SK-N-SH (cell line): ENCODE measurements around the gene CCAR1. TPM values are rescaled to one million over a fixed set of nuclear protein-coding genes. Genes with fewer than 3 reads are reported as not detected.
"Not testable (repeated sequence)": the region's sequence is repeated elsewhere in the genome, so short reads cannot be mapped to it uniquely, and the experiment has no call there.

Experiments
- CTCF ChIA-PET: fragments of 300-600, 350-600 bp; formaldehyde crosslinking; extraction: SDS; loops from one replicate; lab custom pipeline; 2021; lab: Yijun Ruan, JAX
- POLR2A ChIA-PET: fragments of 350-600 bp; sonication (Branson Sonifier 250); formaldehyde crosslinking; extraction: SDS; loops from one replicate; lab custom pipeline; 2020; ENCODE audit warnings: antibody characterized with exemption, inconsistent platforms; lab: Yijun Ruan, JAX
- DNase-seq: peaks from one replicate; pipeline ENCODE4 v3.0.0; 2012
- H2AFZ ChIP-seq: fragments of 200-600 bp; sonication (generic); 2 replicates; pipeline ENCODE4 v1.8.1; 2016; ENCODE audit warnings: antibody characterized with exemption, mild to moderate bottlenecking, low read depth
- H3F3A ChIP-seq: fragments of 200-600 bp; sonication (generic); replicated peaks from 2 replicates; pipeline ENCODE3; 2016; ENCODE audit warnings: antibody characterized with exemption, mild to moderate bottlenecking; ENCODE audit not compliant: insufficient read depth
- H3K27ac ChIP-seq, 2 experiments: fragments of 200-500 bp in 1 of 2; fragments of 200-600 bp in 1 of 2; sonication (Bioruptor generic) in 1 of 2; sonication (generic), shearing (Covaris generic) in 1 of 2; 2 replicates each; pipeline versions ENCODE4 v1.5.1 to v1.6.1; 2014 to 2016; ENCODE audit warnings: low read depth in 2 of 2, inconsistent platforms in 1 of 2, low read length in 1 of 2, mild to moderate bottlenecking in 1 of 2, mixed read lengths in 1 of 2
- H3K27me3 ChIP-seq: fragments of 200-600 bp; sonication (generic), shearing (Covaris generic); 2 replicates; pipeline ENCODE4 v1.6.1; 2016; ENCODE audit warnings: mixed run types; ENCODE audit not compliant: insufficient read depth
- H3K36me3 ChIP-seq, 2 experiments: fragments of 200-500 bp in 1 of 2; fragments of 200-600 bp in 1 of 2; sonication (Bioruptor generic) in 1 of 2; sonication (generic) in 1 of 2; replicated peaks in 1 of 2; 2 replicates each; pipeline versions ENCODE3 to v1.5.1; 2014 to 2016; ENCODE audit warnings: low read length in 1 of 2, mild to moderate bottlenecking in 1 of 2; ENCODE audit not compliant: insufficient read depth in 2 of 2, control insufficient read depth in 1 of 2
- H3K4me1 ChIP-seq, 2 experiments: fragments of 200-500 bp in 1 of 2; fragments of 200-600 bp in 1 of 2; sonication (Bioruptor generic) in 1 of 2; sonication (generic), shearing (Covaris generic) in 1 of 2; 2 replicates each; pipeline versions ENCODE4 v1.5.1 to v1.6.1; 2014 to 2016; ENCODE audit warnings: low read depth in 1 of 2, low read length in 1 of 2, mixed run types in 1 of 2; ENCODE audit not compliant: insufficient read depth in 2 of 2, control insufficient read depth in 1 of 2
- H3K4me2 ChIP-seq: fragments of 200-600 bp; sonication (generic), shearing (Covaris generic); 2 replicates; pipeline ENCODE4 v1.6.1; 2017; ENCODE audit warnings: mixed run types
- H3K4me3 ChIP-seq, 2 experiments: fragments of 200-500 bp in 1 of 2; fragments of 200-600 bp in 1 of 2; sonication (Bioruptor generic) in 1 of 2; sonication (generic), shearing (Covaris generic) in 1 of 2; 2 replicates each; pipeline versions ENCODE4 v1.5.1 to v1.8.1; 2014 to 2016; ENCODE audit warnings: low read depth in 2 of 2, inconsistent platforms in 1 of 2, low read length in 1 of 2, mild to moderate bottlenecking in 1 of 2, mixed read lengths in 1 of 2, moderate library complexity in 1 of 2
- H3K79me2 ChIP-seq: fragments of 200-600 bp; sonication (generic); 2 replicates; pipeline ENCODE4 v1.8.1; 2017; ENCODE audit warnings: mild to moderate bottlenecking; ENCODE audit not compliant: insufficient read depth
- H3K9ac ChIP-seq: fragments of 200-600 bp; sonication (generic); 2 replicates; pipeline ENCODE4 v1.6.1; 2017; ENCODE audit warnings: mixed run types
- H3K9me2 ChIP-seq: fragments of 200-600 bp; sonication (generic); 2 replicates; pipeline ENCODE4 v1.6.1; 2017; ENCODE audit warnings: mixed run types
- H3K9me3 ChIP-seq: fragments of 200-600 bp; sonication (generic); 2 replicates; pipeline ENCODE4 v1.6.1; 2017; ENCODE audit warnings: mixed run types, mild to moderate bottlenecking, moderate library complexity
- H4K20me1 ChIP-seq: fragments of 200-600 bp; sonication (generic); 2 replicates; pipeline ENCODE4 v1.6.1; 2017; ENCODE audit warnings: mild to moderate bottlenecking, mixed run types; ENCODE audit not compliant: insufficient read depth
- EP300 ChIP-seq, 2 experiments: IDR thresholded peaks; 2 replicates each; pipeline versions ENCODE4 v1.4.0 to v1.6.1; 2012; ENCODE audit warnings: borderline replicate concordance in 1 of 2, low read depth in 1 of 2, low read length in 1 of 2
- EZH2phosphoT487 ChIP-seq: fragments of 200-600 bp; sonication (generic); IDR thresholded peaks from 2 replicates; pipeline ENCODE4 v1.6.1; 2017; ENCODE audit warnings: low read depth, mixed run types, mild to moderate bottlenecking, antibody characterized with exemption, moderate library complexity, borderline replicate concordance
- MEF2A ChIP-seq: IDR thresholded peaks from 2 replicates; pipeline ENCODE4 v1.4.0; 2012; ENCODE audit warnings: low read depth, borderline replicate concordance
- NFIC ChIP-seq: IDR thresholded peaks from 2 replicates; pipeline ENCODE4 v1.4.0; 2012; ENCODE audit warnings: borderline replicate concordance
- NRF1 ChIP-seq: IDR thresholded peaks from 2 replicates; pipeline ENCODE4 v1.6.1; 2012; ENCODE audit warnings: low read depth, mild to moderate bottlenecking, low read length
- POLR2AphosphoS5 ChIP-seq: IDR thresholded peaks from 2 replicates; pipeline ENCODE4 v1.6.1; 2012; ENCODE audit warnings: low read depth, low read length
- RAD21 ChIP-seq: IDR thresholded peaks from 2 replicates; pipeline ENCODE4 v1.6.1; 2012; ENCODE audit warnings: mild to moderate bottlenecking, low read length
- RCOR1 ChIP-seq: fragments of 150-350 bp; IDR thresholded peaks from 2 replicates; pipeline ENCODE4 v1.6.1; 2017; ENCODE audit warnings: antibody characterized with exemption, low read length
- SMC3 ChIP-seq: IDR thresholded peaks from 2 replicates; pipeline ENCODE4 v1.6.1; 2012; ENCODE audit warnings: low read depth, low read length, improper control_type of control experiment
- TAF1 ChIP-seq: IDR thresholded peaks from 2 replicates; pipeline ENCODE4 v1.6.1; 2012; ENCODE audit warnings: low read depth, mild to moderate bottlenecking, low read length, moderate library complexity, borderline replicate concordance
- TCF12 ChIP-seq: IDR thresholded peaks from 2 replicates; pipeline ENCODE4 v1.4.0; 2012
- TEAD4 ChIP-seq: IDR thresholded peaks from 2 replicates; pipeline ENCODE4 v1.4.0; 2012; ENCODE audit warnings: mild to moderate bottlenecking, borderline replicate concordance; ENCODE audit not compliant: insufficient read depth
- YY1 ChIP-seq: IDR thresholded peaks from 2 replicates; pipeline ENCODE4 v1.4.0; 2012; ENCODE audit warnings: low read depth, mild to moderate bottlenecking
- WGBS: methylation state at CpG from one replicate; pipeline ENCODE4 v1.1.6; 2017; ENCODE audit warnings: low lambda C conversion rate; 5-methylcytosine and 5-hydroxymethylcytosine counted together
- polyA plus RNA-seq, 3 experiments: library from polyadenylated mRNA; depleted of rRNA; stranded (reverse); fragments of >200 nt; gene quantifications; 2 replicates each; pipeline ENCODE4 v1.2.3, GENCODE V29; 2012
- TF ChIP-seq, protein P1 (sequence below): IDR thresholded peaks from 2 replicates; pipeline ENCODE4; 2012
- TF ChIP-seq, protein P2 (sequence below): IDR thresholded peaks from 2 replicates; pipeline ENCODE4 v1.4.0; 2012; ENCODE audit warnings: low read depth, borderline replicate concordance

The CCAR1 gene
- polyA plus RNA-seq, 1 of the 3 experiments (the other 2 are of a cell fraction) = 25.7 TPM

DNA sequence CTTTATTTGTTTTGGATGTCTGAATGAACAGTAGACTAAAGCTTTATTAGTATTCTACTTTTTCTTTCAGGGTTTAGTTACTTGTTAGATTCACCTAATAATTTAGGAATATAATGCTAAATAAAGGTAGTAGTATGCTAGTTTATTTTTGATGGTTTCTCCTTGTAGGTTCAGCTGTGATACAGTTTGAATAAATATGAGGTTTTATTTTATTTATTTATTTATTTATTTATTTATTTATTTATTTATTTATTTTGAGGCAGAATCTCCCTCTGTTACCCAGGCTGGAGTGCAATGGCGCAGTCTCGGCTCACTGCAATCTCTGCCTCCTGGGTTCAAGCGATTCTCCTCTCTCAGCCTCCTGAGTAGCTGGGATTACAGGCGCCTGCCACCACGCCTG, 19.6 kb downstream of the CCAR1 start:
- peaks cover 68 to 93% of the 10 kb centered on the region in 2 experiments for H3K36me3 ChIP-seq
- POLR2A ChIA-PET, DNase-seq, H3K9me2 ChIP-seq, H4K20me1 ChIP-seq, H3K9me3 ChIP-seq, H3K4me3 ChIP-seq, H3K27ac ChIP-seq, H3K9ac ChIP-seq, H2AFZ ChIP-seq, H3K27me3 ChIP-seq, H3K4me2 ChIP-seq, H3K4me1 ChIP-seq: not testable (repeated sequence)
- CTCF ChIA-PET = interaction anchor here (1.1 kb wide), 1 partner anchor 10 kb away, joined by 4 read pairs; no protein-coding TSS in a partner anchor
- H3F3A ChIP-seq = peaks cover 21% of the 10 kb centered on the region
- 97% methylated on average over 5 of the region's 5 CpGs for WGBS
- H3K79me2 ChIP-seq = peaks cover 38% of the 10 kb centered on the region

DNA sequence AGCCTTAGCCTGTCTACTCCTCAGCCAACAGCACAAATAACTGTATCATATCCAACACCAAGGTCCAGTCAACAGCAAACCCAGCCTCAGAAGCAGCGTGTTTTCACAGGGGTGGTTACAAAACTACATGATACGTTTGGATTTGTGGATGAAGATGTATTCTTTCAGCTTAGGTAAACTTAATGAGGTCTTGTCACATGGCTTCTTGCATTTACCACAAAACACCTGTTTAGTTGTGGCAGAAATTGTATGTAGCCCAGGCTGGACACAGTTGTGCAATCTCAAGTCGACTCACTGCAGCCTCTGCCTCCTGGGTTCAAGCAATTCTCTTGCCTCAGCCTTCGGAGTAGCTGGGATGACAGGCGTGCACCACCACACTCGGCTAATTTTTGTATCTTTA, 21.4 kb downstream of the CCAR1 start:
- Histone ChIP-seq H2AFZ (no peak overlapping the region), H3K9me3 (no peaks in the 10 kb centered on the region), H3K36me3 (peaks cover 62 to 90% of the 10 kb centered on the region in 2 experiments)
- TF ChIP-seq RCOR1 (no peak), TAF1 (no peak), POLR2AphosphoS5 (no peak), SMC3 (no peak), TCF12 (no peak), TEAD4 (no peak), NFIC (no peak), NRF1 (no peak), EP300 (IDR thresholded peaks at IDR 0.05; ENCODE audit: borderline replicate concordance in 1 of 2, low read depth in 1 of 2, low read length in 1 of 2) (no peak), MEF2A (no peak), RAD21 (no peak), EZH2phosphoT487 (no peak), YY1 (no peak)
- TF ChIP-seq, protein P1, sequence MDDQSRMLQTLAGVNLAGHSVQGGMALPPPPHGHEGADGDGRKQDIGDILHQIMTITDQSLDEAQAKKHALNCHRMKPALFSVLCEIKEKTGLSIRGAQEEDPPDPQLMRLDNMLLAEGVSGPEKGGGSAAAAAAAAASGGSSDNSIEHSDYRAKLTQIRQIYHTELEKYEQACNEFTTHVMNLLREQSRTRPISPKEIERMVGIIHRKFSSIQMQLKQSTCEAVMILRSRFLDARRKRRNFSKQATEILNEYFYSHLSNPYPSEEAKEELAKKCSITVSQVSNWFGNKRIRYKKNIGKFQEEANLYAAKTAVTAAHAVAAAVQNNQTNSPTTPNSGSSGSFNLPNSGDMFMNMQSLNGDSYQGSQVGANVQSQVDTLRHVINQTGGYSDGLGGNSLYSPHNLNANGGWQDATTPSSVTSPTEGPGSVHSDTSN = no peak
- TF ChIP-seq, protein P2, sequence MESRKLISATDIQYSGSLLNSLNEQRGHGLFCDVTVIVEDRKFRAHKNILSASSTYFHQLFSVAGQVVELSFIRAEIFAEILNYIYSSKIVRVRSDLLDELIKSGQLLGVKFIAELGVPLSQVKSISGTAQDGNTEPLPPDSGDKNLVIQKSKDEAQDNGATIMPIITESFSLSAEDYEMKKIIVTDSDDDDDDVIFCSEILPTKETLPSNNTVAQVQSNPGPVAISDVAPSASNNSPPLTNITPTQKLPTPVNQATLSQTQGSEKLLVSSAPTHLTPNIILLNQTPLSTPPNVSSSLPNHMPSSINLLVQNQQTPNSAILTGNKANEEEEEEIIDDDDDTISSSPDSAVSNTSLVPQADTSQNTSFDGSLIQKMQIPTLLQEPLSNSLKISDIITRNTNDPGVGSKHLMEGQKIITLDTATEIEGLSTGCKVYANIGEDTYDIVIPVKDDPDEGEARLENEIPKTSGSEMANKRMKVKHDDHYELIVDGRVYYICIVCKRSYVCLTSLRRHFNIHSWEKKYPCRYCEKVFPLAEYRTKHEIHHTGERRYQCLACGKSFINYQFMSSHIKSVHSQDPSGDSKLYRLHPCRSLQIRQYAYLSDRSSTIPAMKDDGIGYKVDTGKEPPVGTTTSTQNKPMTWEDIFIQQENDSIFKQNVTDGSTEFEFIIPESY = no peak
- TF ChIP-seq, all 33 proteins: peak for 0
- POLR2A ChIA-PET = no interaction called here
- 77% methylated on average over 6 of the region's 6 CpGs for WGBS
- no peak overlapping the region for H3K4me3 ChIP-seq
- peaks cover 21% of the 10 kb centered on the region for H3F3A ChIP-seq
- DNase-seq = no peak
- peak overlapping the region in 1 of 2 experiments; percentile 18; a peak in 1 of 4 replicates for H3K27ac ChIP-seq
- no peak overlapping the region for H3K9ac ChIP-seq
- CTCF ChIA-PET = interaction anchor here (1.2 kb wide), 1 partner anchor 9 kb away, joined by 3 read pairs; no protein-coding TSS in a partner anchor
- H3K79me2 ChIP-seq = peaks cover 28% of the 10 kb centered on the region
- H4K20me1 ChIP-seq = no peaks in the 10 kb centered on the region
- no peak overlapping the region for H3K4me2 ChIP-seq
- H3K27me3 ChIP-seq = no peaks in the 10 kb centered on the region
- H3K4me1 ChIP-seq = no peaks in the 10 kb centered on the region
- no peaks in the 10 kb centered on the region for H3K9me2 ChIP-seq
